ENCODE results near the gene CPSF6.

DNA sequence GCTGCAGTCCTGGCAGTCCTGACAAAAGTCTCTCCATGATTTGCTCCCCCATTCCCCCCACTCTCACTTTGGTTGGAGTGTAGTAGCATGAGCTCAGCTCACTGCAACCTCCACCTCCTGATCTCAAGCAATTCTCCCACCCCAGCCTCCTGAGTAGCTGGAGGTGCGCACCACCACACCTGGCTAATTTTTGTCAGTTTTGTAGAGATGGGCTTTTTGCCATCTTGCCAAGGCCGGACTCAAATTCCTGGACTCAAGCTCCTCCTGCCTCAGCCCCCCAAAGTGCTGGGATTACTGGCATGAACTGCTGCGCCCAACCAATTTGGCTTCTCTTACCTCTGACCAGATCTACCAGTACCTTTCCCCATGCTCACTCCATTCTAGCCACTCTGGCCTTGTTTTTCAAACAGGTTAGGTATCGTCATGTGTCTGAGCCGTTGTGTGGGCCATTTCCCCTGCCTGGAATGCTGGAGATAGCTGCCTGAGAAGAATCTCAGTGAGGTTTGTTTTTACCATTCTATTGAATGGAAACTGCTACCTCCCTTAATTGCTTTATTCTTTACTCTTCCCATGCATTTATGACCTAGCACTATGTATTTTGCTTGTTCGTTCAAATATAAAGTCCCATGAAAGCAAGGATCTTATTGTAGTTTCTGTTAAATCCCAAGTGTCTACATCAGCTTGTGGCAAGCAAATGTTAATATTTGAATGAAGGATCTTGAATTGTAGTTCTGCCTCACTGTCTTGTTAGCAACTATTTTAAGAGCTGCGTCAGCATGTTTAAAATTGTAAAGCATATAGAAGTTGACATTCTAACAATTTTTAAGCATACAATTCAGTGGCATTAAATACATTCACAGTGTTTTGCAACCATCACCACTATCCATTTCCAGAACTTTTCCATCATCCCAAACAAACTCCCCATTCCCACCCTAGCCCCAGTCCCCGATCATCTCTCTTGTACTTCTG, 39.7 kb downstream of the CPSF6 start:
- no peak for TF ChIP-seq POLR2AphosphoS5 (IDR thresholded peaks at IDR 0.05)
- TF ChIP-seq, protein P1, sequence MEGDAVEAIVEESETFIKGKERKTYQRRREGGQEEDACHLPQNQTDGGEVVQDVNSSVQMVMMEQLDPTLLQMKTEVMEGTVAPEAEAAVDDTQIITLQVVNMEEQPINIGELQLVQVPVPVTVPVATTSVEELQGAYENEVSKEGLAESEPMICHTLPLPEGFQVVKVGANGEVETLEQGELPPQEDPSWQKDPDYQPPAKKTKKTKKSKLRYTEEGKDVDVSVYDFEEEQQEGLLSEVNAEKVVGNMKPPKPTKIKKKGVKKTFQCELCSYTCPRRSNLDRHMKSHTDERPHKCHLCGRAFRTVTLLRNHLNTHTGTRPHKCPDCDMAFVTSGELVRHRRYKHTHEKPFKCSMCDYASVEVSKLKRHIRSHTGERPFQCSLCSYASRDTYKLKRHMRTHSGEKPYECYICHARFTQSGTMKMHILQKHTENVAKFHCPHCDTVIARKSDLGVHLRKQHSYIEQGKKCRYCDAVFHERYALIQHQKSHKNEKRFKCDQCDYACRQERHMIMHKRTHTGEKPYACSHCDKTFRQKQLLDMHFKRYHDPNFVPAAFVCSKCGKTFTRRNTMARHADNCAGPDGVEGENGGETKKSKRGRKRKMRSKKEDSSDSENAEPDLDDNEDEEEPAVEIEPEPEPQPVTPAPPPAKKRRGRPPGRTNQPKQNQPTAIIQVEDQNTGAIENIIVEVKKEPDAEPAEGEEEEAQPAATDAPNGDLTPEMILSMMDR (IDR thresholded peaks at IDR 0.05), result no peak

All from breast epithelium (tissue), 3 donors.